PC-9 (cell line): ENCODE data around the gene RBFOX2. TPM values are rescaled to one million over a fixed set of nuclear protein-coding genes. Genes with fewer than 3 reads are reported as not detected.

ENCODE experiments used
- BruUV-seq: library from RNA; stranded (reverse); fragments of 400-500 nt; replicated peaks from 2 replicates; lab custom pipeline; 2021; lab: Mats Ljungman, UMichigan
- CTCF ChIA-PET: fragments of 300-600 bp; sonication (Branson Sonifier 250); formaldehyde crosslinking; loops from one replicate; lab custom pipeline; 2022; ENCODE audit warnings: antibody characterized with exemption; lab: Charles Lee
- POLR2A ChIA-PET: fragments of 300-600 bp; sonication (Branson Sonifier 250); formaldehyde crosslinking; loops from one replicate; lab custom pipeline; 2022; ENCODE audit warnings: antibody characterized with exemption; ENCODE audit not compliant: unreplicated experiment; lab: Charles Lee
- DNase-seq, 2 experiments: peaks; one replicate each; pipeline versions ENCODE4 v3.0.0 to v3.0.0-alpha.2; 2015 to 2022; ENCODE audit warnings: mixed read lengths in 1 of 2
- H2AFZ ChIP-seq: fragments of 200-600 bp; sonication (generic); 2 replicates; pipeline ENCODE4 v1.8.1; 2017; ENCODE audit warnings: antibody characterized with exemption
- H3F3A ChIP-seq: fragments of 200-600 bp; sonication (generic); 2 replicates; pipeline ENCODE4 v1.8.1; 2017; ENCODE audit warnings: antibody characterized with exemption, mild to moderate bottlenecking, low read depth; ENCODE audit not compliant: insufficient read depth
- H3K27ac ChIP-seq: fragments of 200-600 bp; sonication (generic); 2 replicates; pipeline ENCODE4 v1.6.1; 2016; ENCODE audit warnings: mixed run types
- H3K27me3 ChIP-seq: fragments of 200-600 bp; sonication (generic); 2 replicates; pipeline ENCODE4 v1.6.1; 2016; ENCODE audit warnings: low read depth, mixed run types; ENCODE audit not compliant: insufficient read depth
- H3K36me3 ChIP-seq: fragments of 200-600 bp; sonication (generic); 2 replicates; pipeline ENCODE4 v1.6.1; 2016; ENCODE audit warnings: low read depth, mixed run types
- H3K4me1 ChIP-seq: fragments of 200-600 bp; sonication (generic); replicated peaks from 2 replicates; pipeline ENCODE4 v1.6.1; 2016; ENCODE audit warnings: mixed run types; ENCODE audit not compliant: insufficient read depth
- H3K4me2 ChIP-seq: fragments of 200-600 bp; sonication (generic); 2 replicates; pipeline ENCODE4 v1.6.1; 2017; ENCODE audit warnings: mixed run types
- H3K4me3 ChIP-seq: fragments of 200-600 bp; sonication (generic); 2 replicates; pipeline ENCODE4 v1.6.1; 2016; ENCODE audit warnings: mixed run types
- H3K79me2 ChIP-seq: fragments of 200-600 bp; sonication (generic); 2 replicates; pipeline ENCODE4 v1.6.1; 2017; ENCODE audit warnings: low read depth, mixed run types
- H3K9me2 ChIP-seq: fragments of 200-600 bp; sonication (generic); 2 replicates; pipeline ENCODE4 v1.8.1; 2017; ENCODE audit warnings: mild to moderate bottlenecking; ENCODE audit not compliant: insufficient read depth
- H3K9me3 ChIP-seq: fragments of 200-600 bp; sonication (generic); 2 replicates; pipeline ENCODE4 v1.8.1; 2016; ENCODE audit warnings: low read depth; ENCODE audit not compliant: insufficient read depth
- H4K20me1 ChIP-seq: fragments of 200-600 bp; sonication (generic); 2 replicates; pipeline ENCODE4 v1.8.1; 2017; ENCODE audit not compliant: insufficient read depth
- EZH2 ChIP-seq: fragments of 200-600 bp; sonication (generic); IDR thresholded peaks from 2 replicates; pipeline ENCODE4 v1.8.0; 2017; ENCODE audit warnings: antibody characterized with exemption, low read depth
- intact Hi-C: fragments of 100-400 bp; cut with micrococcal nuclease; formaldehyde crosslinking; loops from one replicate; pipeline ENCODE4 v1.10.0; 2022; ENCODE audit not compliant: unreplicated experiment
- total RNA-seq: library from RNA; stranded (reverse); gene quantifications from 2 replicates; pipeline ENCODE4 v1.2.3, GENCODE V29; 2021
- TF ChIP-seq, protein P1 (sequence below): fragments of 200-600 bp; sonication (generic); conservative IDR thresholded peaks from 2 replicates; pipeline ENCODE4 v1.6.1; 2017; ENCODE audit warnings: mixed run types, antibody characterized with exemption, mild to moderate bottlenecking, moderate library complexity

Gene RBFOX2
- total RNA-seq, 1 experiment from 2014 or later, result 109 TPM

DNA sequence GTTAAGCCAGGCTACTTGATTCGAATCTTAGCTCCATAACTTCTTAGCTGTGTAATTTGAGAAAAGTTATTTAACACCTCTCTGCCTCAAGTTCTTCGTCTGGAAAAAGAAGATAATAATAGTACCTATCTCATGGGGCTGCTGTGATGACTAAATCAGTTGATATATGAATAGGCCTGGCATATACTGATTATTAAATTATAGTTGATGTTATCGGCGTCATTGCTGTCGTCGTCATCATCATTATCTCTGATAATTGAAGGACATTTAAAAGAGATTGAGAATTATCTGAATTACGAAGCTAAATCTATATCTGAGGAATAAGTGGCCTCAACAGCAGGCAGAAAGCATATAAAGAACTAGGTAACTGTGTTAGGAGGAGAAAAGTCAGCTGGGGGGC lies 165.9 kb downstream of the RBFOX2 start:
- ChIA-PET CTCF (no interaction called here), POLR2A (no interaction called here)
- H3K36me3 ChIP-seq, result no peaks in the 10 kb centered on the region
- peaks cover 9% of the 10 kb centered on the region for H4K20me1 ChIP-seq
- H3K79me2 ChIP-seq, result peaks cover 98% of the 10 kb centered on the region
- no peak for TF ChIP-seq EZH2
- TF ChIP-seq, protein P1, sequence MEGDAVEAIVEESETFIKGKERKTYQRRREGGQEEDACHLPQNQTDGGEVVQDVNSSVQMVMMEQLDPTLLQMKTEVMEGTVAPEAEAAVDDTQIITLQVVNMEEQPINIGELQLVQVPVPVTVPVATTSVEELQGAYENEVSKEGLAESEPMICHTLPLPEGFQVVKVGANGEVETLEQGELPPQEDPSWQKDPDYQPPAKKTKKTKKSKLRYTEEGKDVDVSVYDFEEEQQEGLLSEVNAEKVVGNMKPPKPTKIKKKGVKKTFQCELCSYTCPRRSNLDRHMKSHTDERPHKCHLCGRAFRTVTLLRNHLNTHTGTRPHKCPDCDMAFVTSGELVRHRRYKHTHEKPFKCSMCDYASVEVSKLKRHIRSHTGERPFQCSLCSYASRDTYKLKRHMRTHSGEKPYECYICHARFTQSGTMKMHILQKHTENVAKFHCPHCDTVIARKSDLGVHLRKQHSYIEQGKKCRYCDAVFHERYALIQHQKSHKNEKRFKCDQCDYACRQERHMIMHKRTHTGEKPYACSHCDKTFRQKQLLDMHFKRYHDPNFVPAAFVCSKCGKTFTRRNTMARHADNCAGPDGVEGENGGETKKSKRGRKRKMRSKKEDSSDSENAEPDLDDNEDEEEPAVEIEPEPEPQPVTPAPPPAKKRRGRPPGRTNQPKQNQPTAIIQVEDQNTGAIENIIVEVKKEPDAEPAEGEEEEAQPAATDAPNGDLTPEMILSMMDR, result no peak
- H3K27ac ChIP-seq, result no peak overlapping the region
- intact Hi-C loops, result no loop called here
- peaks cover 3% of the 10 kb centered on the region; the same call in 1 of the 2 replicates for H3K9me3 ChIP-seq
- no peak overlapping the region for H3K4me2 ChIP-seq
- H2AFZ ChIP-seq, result no peak overlapping the region
- H3F3A ChIP-seq, result peaks cover 29% of the 10 kb centered on the region
- H3K4me1 ChIP-seq, result 0 out of 2 replicates have a peak, but pooled peaks cover 5% of the 10 kb centered on the region
- BruUV-seq, result no TSS peak
- no peaks in the 10 kb centered on the region for H3K9me2 ChIP-seq
- DNase-seq, result no peak
- no peak overlapping the region for H3K4me3 ChIP-seq
- no peaks in the 10 kb centered on the region for H3K27me3 ChIP-seq

DNA sequence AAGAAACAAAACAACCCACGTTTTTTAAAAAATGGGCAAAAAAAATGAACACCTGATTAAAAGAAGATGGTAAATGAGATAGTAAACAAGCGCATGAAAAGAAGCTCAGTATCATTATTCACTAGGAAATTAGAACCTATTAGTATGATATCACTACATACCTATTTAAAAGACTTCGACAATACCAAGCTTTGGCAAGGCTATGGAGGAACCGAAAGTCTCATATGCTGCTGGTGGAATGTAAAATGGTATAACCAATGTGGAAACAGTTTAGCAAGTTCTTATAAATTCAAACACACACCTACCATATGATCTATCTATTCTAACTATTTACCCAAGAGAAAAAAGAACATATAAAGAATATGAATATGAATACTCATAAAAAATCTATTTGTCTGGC lies 167.2 kb downstream of the RBFOX2 start:
- H3F3A ChIP-seq, result peaks cover 17% of the 10 kb centered on the region
- no peak overlapping the region for H2AFZ ChIP-seq
- H3K27me3 ChIP-seq, result no peaks in the 10 kb centered on the region
- H3K36me3 ChIP-seq, result no peaks in the 10 kb centered on the region
- peaks cover 11% of the 10 kb centered on the region for H4K20me1 ChIP-seq
- intact Hi-C loops, result no loop called here
- H3K4me3 ChIP-seq, result no peak overlapping the region
- ChIA-PET CTCF (interaction anchor here (0.7 kb wide), 1 partner anchor 194 kb away, joined by 4 read pairs; no protein-coding TSS in a partner anchor), POLR2A (no interaction called here)
- TF ChIP-seq, protein P1, result no peak
- no peak for TF ChIP-seq EZH2
- H3K4me1 ChIP-seq, result 0 out of 2 replicates have a peak, but pooled peaks cover 5% of the 10 kb centered on the region
- no peak overlapping the region for H3K27ac ChIP-seq
- H3K4me2 ChIP-seq, result no peak overlapping the region
- BruUV-seq, result no TSS peak
- DNase-seq, result no peak
- no peaks in the 10 kb centered on the region for H3K9me2 ChIP-seq
- H3K79me2 ChIP-seq, result peaks cover 98% of the 10 kb centered on the region
- peaks cover 3% of the 10 kb centered on the region; the same call in 1 of the 2 replicates for H3K9me3 ChIP-seq

DNA sequence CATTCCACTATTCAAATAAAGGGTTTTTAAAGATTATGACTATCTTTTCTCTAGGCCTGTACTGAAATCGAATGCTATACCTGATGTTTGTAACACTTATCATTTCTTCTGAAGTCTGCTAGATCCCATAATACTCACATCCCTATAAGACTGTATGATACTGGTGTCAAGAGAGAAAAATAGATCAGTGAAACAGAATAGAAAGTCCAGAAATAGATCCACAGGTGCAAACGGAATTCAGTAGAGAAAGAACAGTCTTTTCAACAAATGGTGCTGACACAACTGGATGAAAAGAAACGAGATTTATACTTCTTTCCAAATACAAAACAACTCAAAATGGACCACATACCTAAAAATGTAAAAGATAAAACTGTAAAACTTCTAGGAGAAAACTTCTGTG lies 167.8 kb downstream of the RBFOX2 start:
- intact Hi-C loops, result no loop called here
- no peaks in the 10 kb centered on the region for H3K27me3 ChIP-seq
- peaks cover 3% of the 10 kb centered on the region; the same call in 1 of the 2 replicates for H3K9me3 ChIP-seq
- no peak for DNase-seq
- no peak overlapping the region for H2AFZ ChIP-seq
- H3K4me2 ChIP-seq, result no peak overlapping the region
- H4K20me1 ChIP-seq, result peaks cover 13% of the 10 kb centered on the region
- no TSS peak for BruUV-seq
- 0 out of 2 replicates have a peak, but pooled peaks cover 5% of the 10 kb centered on the region for H3K4me1 ChIP-seq
- no peaks in the 10 kb centered on the region for H3K9me2 ChIP-seq
- H3K36me3 ChIP-seq, result no peaks in the 10 kb centered on the region
- 0 out of 2 replicates have a peak, but pooled peaks cover 14% of the 10 kb centered on the region for H3F3A ChIP-seq
- H3K4me3 ChIP-seq, result no peak overlapping the region
- ChIA-PET CTCF (no interaction called here), POLR2A (no interaction called here)
- peaks cover 99% of the 10 kb centered on the region for H3K79me2 ChIP-seq
- no peak overlapping the region for H3K27ac ChIP-seq
- no peak for TF ChIP-seq EZH2
- TF ChIP-seq, protein P1, result no peak
